Activated CD4-positive, alpha-beta T cell treated with anti-CD3 and anti-CD28 coated beads for 48 hours (primary cell): ENCODE data around the gene SLTM.
"Not testable (repeated sequence)": the region's sequence is repeated elsewhere in the genome, so short reads cannot be mapped to it uniquely, and the experiment has no call there.

Source experiments
- DNase-seq: peaks from one replicate; pipeline ENCODE4 v3.0.0-alpha.2; 2020

SLTM gene

GRCh38 chr15:58875343-58875742 lies 58.1 kb downstream of the SLTM start:
- no peak for DNase-seq

GRCh38 chr15:58873267-58873666 lies 60.2 kb downstream of the SLTM start:
- DNase-seq = no peak

- no peak for DNase-seq
Measured at GRCh38 chr15:58870451-58870850, 63.0 kb downstream of the SLTM start.

- DNase-seq = no peak
Measured at GRCh38 chr15:58867926-58868325, 65.6 kb downstream of the SLTM start.

- DNase-seq = no peak
Measured at GRCh38 chr15:58865425-58865880, 68.0 kb downstream of the SLTM start.

GRCh38 chr15:58864602-58865424 lies 68.7 kb downstream of the SLTM start:
- peak; percentile 21 for DNase-seq

- DNase-seq = no peak
Measured at GRCh38 chr15:58862326-58862725, 71.2 kb downstream of the SLTM start.

- DNase-seq = not testable (repeated sequence)
Measured at GRCh38 chr15:58856621-58857020, 76.9 kb downstream of the SLTM start.

- DNase-seq = no peak
Measured at GRCh38 chr15:58856086-58856485, 77.4 kb downstream of the SLTM start.

- no peak for DNase-seq
Measured at GRCh38 chr15:58854593-58854992, 78.9 kb downstream of the SLTM start.

GRCh38 chr15:58852347-58852746 lies 81.1 kb downstream of the SLTM start:
- no peak for DNase-seq

GRCh38 chr15:58851205-58851604 lies 82.3 kb downstream of the SLTM start:
- DNase-seq = not testable (repeated sequence)

- no peak for DNase-seq
Measured at GRCh38 chr15:58842713-58843396, 90.6 kb downstream of the SLTM start.

GRCh38 chr15:58840048-58840447 lies 93.4 kb downstream of the SLTM start:
- no peak for DNase-seq

- no peak for DNase-seq
Measured at GRCh38 chr15:58839485-58839884, 94.0 kb downstream of the SLTM start.

- DNase-seq = not testable (repeated sequence)
Measured at GRCh38 chr15:58833681-58834426, 99.6 kb downstream of the SLTM start.

- DNase-seq = no peak
Measured at GRCh38 chr15:58830556-58830955, 102.9 kb downstream of the SLTM start.
